Activated naive CD8-positive, alpha-beta T cell treated with anti-CD3 and anti-CD28 coated beads, Interleukin-2, amount 50 U/mL, for 16 hours (primary cell): ENCODE data around the gene CD276.
"Not testable (repeated sequence)": the region's sequence is repeated elsewhere in the genome, so short reads cannot be mapped to it uniquely, and the experiment has no call there.

Experiments
- DNase-seq: peaks from one replicate; pipeline ENCODE4 v3.0.0-alpha.2; 2020; ENCODE audit warnings: low read depth, low spot score

Gene CD276

GRCh38 chr15:73709686-73710085 lies 25.5 kb downstream of the CD276 start:
- DNase-seq = no peak

DNA sequence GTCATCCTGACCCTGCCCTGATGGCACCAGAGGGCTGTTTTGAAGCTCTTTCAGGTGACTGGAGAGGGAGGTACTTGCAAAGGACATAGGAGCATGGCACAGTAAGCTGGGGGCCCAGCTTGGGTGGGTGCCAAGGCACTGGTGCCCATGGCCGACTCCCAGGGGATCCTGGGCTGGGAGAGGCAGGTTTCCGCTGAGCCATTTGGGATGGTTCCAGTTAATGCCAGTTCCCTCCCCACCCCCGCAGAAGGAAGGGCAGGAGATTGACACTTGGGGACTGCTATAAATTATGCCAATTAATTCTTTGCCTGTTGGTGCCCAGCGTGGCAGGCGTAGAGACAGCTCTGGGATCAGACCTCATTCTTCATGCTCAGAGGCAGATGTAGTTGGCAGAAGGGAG lies 26.1 kb downstream of the CD276 start:
- DNase-seq = no peak

GRCh38 chr15:73711526-73711925 lies 27.3 kb downstream of the CD276 start:
- DNase-seq = no peak

DNA sequence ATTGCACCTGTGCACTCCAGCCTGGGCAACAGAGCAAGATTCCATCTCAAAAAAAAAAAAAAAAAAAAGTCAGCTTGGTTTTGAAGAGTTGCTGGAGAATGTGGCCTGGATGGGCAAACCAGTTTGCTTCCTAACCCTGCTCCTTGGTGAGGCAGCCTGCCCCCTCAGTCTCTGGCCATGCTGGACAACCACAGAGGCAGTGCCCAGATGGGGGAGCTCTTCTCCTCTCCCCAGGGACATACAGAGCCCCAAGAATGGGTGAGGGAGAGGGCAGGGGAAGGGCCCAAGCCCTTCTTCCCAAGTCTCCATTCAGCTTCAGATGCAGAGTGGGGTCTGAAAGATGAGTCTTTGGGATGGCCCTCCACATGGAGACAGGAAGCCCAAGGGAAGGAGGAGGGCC lies 27.9 kb downstream of the CD276 start:
- no peak for DNase-seq

- no peak for DNase-seq
Observed at GRCh38 chr15:73714695-73715301, 30.6 kb downstream of the CD276 start.

GRCh38 chr15:73715417-73715816 lies 31.2 kb downstream of the CD276 start:
- DNase-seq = no peak

DNA sequence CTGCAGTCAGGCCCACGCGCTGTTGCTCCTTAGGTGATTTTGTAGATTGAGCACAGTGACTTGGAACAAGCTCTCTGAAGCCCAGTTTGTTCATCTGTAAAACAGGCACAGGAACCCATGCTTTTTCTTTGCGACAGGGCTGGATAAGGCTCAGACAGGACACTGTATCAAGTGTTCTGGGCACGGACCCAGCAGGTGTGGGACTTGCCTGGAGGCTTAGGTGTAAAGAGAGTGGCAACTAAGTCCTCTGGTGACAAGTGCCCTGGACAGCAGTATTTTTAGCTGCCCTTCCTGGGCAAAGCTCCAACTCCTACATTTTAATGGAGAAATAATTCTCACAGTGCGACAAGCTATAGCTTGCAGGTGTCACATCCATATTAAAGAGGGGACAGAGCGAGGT lies 32.2 kb downstream of the CD276 start:
- DNase-seq = no peak

- no peak for DNase-seq
Observed at GRCh38 chr15:73717206-73717605, 33.0 kb downstream of the CD276 start.

DNA sequence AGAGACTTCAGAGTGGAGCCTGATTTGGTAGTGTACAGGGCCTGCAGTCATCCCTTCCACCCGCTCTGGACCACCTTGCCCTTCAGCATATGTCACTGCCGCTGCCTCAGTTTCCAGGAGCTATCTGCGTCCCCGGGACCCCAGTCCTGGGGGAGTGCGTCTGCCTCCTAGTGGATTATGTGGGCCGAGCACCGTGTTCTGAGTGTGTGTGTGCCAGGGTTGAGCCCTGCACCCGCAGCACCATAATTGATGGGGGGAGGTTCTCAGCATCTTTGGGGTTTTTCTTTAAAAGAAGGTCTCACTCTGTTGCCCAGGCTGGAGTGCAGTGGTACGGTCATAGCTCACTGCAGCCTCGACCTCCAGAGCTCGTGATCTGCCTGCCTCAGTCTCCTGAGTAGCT lies 33.6 kb downstream of the CD276 start:
- DNase-seq = no peak

- DNase-seq = no peak
Observed at GRCh38 chr15:73718694-73719093, 34.5 kb downstream of the CD276 start.

GRCh38 chr15:73722425-73722824 lies 38.2 kb downstream of the CD276 start:
- no peak for DNase-seq

DNA sequence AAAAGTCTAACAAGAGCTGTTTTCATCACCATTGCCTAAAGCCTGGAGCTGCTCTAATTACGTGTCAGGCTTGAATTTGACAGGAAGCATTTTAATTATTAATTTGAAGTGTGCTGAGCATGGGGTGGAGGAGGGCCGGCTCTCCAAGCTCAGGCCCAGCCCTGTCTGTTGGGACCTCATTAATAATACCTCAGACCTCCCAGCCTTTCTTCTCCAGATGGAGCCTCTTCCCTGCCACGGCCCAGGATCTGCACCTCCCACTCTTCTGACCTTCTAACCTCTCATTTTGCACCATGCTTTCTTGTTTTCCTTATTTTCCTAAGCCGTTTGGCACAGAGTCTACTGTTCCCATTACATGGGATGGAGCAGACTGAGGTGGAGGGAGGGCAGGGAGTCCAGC lies 39.0 kb downstream of the CD276 start:
- no peak for DNase-seq

DNA sequence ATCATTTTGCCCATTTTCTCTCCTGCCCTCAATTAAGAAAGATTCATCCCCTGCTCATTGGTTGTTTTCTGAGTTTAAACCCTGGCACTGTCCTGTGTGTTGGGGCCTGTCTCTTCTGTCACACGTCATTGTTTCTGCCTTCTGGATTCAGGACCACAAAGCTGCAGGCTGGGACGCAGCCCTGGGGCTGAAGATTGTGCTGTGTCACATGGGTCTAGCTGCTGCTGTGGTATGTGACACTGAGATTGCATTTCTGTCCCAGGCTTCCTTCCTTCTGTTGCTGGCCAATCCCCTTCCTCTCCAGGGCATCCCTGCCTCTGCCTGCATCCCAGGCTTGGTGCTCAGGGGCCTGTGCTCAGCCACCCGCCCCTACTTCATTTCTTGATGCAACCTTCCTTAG lies 40.0 kb downstream of the CD276 start:
- DNase-seq = no peak

DNA sequence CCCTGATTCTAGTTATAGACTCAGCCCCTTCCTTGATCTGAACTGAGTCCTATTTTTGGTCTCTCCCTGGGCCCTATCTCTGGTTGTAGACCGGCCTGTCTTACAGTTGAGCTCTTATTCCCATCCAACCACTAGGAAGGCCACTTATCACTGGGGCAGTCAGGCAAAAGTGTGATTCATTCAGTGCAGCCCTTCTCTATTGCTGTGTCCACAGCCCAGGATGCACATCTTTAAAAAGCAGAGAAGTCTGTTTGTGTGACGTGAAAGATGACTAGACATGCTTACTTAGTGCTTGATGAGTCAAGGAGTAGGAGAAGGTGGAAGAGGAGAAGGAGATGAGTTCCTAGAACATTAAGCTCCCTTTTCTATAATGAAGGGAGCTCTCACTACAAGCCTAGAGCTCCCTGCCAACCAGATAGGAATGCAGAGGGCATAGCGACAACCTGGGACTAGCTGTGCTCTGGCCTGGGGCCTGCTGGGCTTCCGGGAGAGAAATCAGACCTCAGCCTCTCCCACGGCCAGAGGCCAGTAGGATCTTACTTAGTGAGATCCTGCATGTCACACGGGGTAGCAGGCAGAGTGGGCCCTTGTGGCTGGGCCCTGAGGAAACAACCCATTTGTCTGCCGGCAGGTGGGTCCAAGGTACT lies 43.3 kb downstream of the CD276 start:
- no peak for DNase-seq

GRCh38 chr15:73732051-73732450 lies 47.9 kb downstream of the CD276 start:
- not testable (repeated sequence) for DNase-seq

DNA sequence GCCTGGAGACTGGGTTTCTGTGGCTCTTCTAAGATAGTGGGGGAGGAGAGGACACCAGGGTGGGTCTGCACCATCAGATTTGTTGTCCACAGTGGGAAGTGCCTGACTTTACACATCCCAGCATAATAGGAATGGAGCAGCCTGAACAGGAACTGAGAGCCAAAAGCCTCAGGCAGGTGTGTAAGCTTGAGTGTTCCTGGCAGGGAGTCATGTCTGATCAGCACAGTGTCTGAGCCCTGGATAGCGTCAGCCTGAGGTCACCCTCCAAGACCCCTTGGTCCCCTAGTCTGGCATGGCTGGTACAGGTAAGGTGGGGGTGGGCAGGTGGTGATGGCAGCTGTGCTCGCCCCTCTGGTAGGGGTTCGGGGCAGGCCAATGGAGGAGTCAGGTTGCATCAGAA lies 48.7 kb downstream of the CD276 start:
- DNase-seq = no peak

GRCh38 chr15:73737535-73737934 lies 53.4 kb downstream of the CD276 start:
- no peak for DNase-seq

GRCh38 chr15:73740152-73741048 lies 56.2 kb downstream of the CD276 start:
- no peak for DNase-seq

DNA sequence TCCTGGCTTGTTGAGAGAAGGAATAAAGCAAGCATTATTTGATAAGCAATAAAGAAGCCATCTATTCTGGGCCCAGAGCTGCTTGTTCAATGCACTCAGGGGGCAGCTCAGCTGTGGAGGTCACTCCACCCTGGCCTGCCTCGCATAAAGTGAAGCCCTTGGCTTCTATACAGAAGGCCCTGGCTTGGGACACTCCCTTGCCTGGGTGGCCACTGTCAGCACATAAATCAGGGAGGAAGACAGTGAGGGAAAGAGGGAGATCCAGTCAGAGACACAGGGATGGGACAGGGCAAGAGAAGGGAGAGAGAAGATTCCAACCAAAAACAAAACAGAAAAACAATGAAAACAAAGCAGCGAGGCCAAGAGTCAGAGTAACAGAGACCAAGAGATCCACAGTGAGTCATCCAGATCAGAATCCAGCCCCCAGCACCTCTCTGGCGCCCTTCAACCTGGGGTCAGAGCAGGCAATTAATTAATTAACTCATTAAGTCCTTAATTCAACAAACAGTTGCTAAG lies 57.2 kb downstream of the CD276 start:
- no peak for DNase-seq

DNA sequence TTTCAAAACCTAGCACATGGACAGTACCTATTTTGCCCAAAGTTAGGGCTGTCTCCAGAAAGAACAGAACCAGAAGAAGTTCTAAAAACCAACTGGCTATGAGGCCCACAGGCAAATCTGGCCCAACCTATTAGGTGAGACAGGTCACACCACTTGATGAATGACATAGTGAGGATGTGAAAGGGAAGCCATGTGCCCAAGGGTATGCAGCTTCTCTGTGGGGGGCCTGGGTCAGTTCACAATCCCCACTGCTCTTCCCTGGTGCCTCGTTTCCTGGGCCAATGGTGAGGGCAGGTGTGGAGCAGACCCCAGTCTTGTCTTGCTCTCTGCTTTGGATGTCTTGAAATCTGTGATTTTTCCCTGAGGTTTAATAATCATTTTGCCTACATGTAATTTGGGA lies 60.1 kb downstream of the CD276 start:
- no peak for DNase-seq

- no peak for DNase-seq
Observed at GRCh38 chr15:73745073-73745472, 60.9 kb downstream of the CD276 start.

- DNase-seq = no peak
Observed at GRCh38 chr15:73746261-73746660, 62.1 kb downstream of the CD276 start.

DNA sequence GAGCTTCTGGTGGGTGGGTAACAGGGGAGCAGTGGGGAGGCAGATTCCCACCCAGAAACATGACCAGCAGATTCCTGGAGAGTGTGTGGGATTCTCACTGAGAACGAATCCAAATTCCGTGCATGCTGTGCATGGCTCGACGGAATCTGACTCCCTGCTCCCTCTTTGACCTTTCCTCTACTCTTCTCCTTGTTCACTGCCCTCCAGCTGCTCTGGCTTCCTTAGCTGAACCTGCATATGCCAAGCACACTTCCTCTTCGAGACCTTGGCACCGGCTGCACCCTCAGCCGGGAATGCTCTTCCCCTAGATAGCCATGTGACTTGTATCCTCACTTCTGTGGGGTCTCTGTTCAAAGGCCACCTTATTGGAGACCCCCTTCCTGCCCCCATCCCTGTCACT lies 62.7 kb downstream of the CD276 start:
- no peak for DNase-seq
